Keratinocyte (primary cell): Measurements from ENCODE around the gene MAP7D2. TPM values are rescaled to one million over a fixed set of nuclear protein-coding genes. Genes with fewer than 3 reads are reported as not detected.

Experiments used
- DNase-seq: peaks from one replicate; pipeline ENCODE4 v3.0.0-alpha.2; 2011; ENCODE audit warnings: low read depth, missing footprints, low spot score
- FAIRE-seq: peaks from 2 replicates; lab custom pipeline; 2011; peaks lifted over from hg19 to GRCh38; lab: Jason Lieb, UNC
- H2AFZ ChIP-seq: 2 replicates; pipeline ENCODE4 v1.6.0; 2012; ENCODE audit warnings: low read length, control low read depth, inconsistent platforms; ENCODE audit not compliant: control insufficient read depth
- H3K27ac ChIP-seq: 2 replicates; pipeline ENCODE4 v1.5.1; 2011; ENCODE audit warnings: low read length; ENCODE audit not compliant: control insufficient read depth, insufficient read depth
- H3K27me3 ChIP-seq: 3 replicates; pipeline ENCODE4 v1.6.0; 2011; ENCODE audit warnings: low read length; ENCODE audit not compliant: control insufficient read depth, insufficient read depth; ENCODE audit errors: extremely low read depth
- H3K36me3 ChIP-seq, 2 experiments: 2 replicates in 1 of 2; 3 replicates in 1 of 2; pipeline ENCODE4 v1.5.1; 2011; ENCODE audit warnings: low read length in 2 of 2, mild to moderate bottlenecking in 1 of 2; ENCODE audit not compliant: control insufficient read depth in 2 of 2, insufficient read depth in 2 of 2; ENCODE audit errors: extremely low read depth in 1 of 2
- H3K4me1 ChIP-seq: 3 replicates; pipeline ENCODE4 v1.5.1; 2011; ENCODE audit warnings: low read length; ENCODE audit not compliant: control insufficient read depth, insufficient read depth; ENCODE audit errors: extremely low read depth
- H3K4me2 ChIP-seq: 3 replicates; pipeline ENCODE4 v1.6.0; 2011; ENCODE audit warnings: low read depth, low read length; ENCODE audit not compliant: control insufficient read depth, insufficient read depth; ENCODE audit errors: extremely low read depth
- H3K4me3 ChIP-seq, 3 experiments: fragments of 200-600 bp in 1 of 3; sonication (generic) in 1 of 3; 2 replicates in 2 of 3; 3 replicates in 1 of 3; pipeline ENCODE4 v1.5.1; 2011 to 2016; ENCODE audit warnings: low read length in 3 of 3, mild to moderate bottlenecking in 3 of 3, control low read depth in 2 of 3, inconsistent platforms in 1 of 3, low read depth in 1 of 3, mixed read lengths in 1 of 3, mixed run types in 1 of 3, moderate library complexity in 1 of 3; ENCODE audit not compliant: control insufficient read depth in 2 of 3, insufficient read depth in 2 of 3; ENCODE audit errors: extremely low read depth in 1 of 3
- H3K79me2 ChIP-seq: 2 replicates; pipeline ENCODE4 v1.6.0; 2012; ENCODE audit warnings: low read length; ENCODE audit not compliant: control insufficient read depth, insufficient read depth
- H3K9ac ChIP-seq: 3 replicates; pipeline ENCODE4 v1.6.0; 2011; ENCODE audit warnings: low read length; ENCODE audit not compliant: control insufficient read depth, insufficient read depth; ENCODE audit errors: extremely low read depth
- H3K9me1 ChIP-seq: 3 replicates; pipeline ENCODE4 v1.6.0; 2011; ENCODE audit warnings: low read length; ENCODE audit not compliant: control insufficient read depth, insufficient read depth; ENCODE audit errors: extremely low read depth
- H3K9me3 ChIP-seq: 2 replicates; pipeline ENCODE4 v1.5.1; 2012; ENCODE audit warnings: low read depth, low read length; ENCODE audit not compliant: control insufficient read depth
- H4K20me1 ChIP-seq: 3 replicates; pipeline ENCODE4 v1.6.0; 2011; ENCODE audit warnings: low read length; ENCODE audit not compliant: control insufficient read depth, insufficient read depth; ENCODE audit errors: extremely low read depth
- CTCF ChIP-seq, 3 experiments: IDR thresholded peaks in 1 of 3; conservative IDR thresholded peaks in 1 of 3; optimal IDR thresholded peaks in 1 of 3; 2 replicates in 2 of 3; 3 replicates in 1 of 3; pipeline versions ENCODE3 to v1.5.1; 2011; ENCODE audit warnings: low read length in 3 of 3, mild to moderate bottlenecking in 3 of 3, moderate library complexity in 2 of 3, control low read depth in 1 of 3, inconsistent platforms in 1 of 3; ENCODE audit not compliant: insufficient read depth in 2 of 3; ENCODE audit errors: extremely low read depth in 1 of 3
- EZH2 ChIP-seq: IDR thresholded peaks from one replicate; pipeline ENCODE4 v1.6.1; 2012; ENCODE audit warnings: inconsistent platforms, mild to moderate bottlenecking, low read length, moderate library complexity
- dilution Hi-C: fragments of 300-500 bp; cut with MboI; formaldehyde crosslinking; loops from one replicate; pipeline ENCODE4 v1.7.0; 2020; ENCODE audit warnings: low sequenced_read_pairs; ENCODE audit not compliant: extremely low pct_ligation_motif_present
- polyA plus RNA-seq, 5 experiments: library from polyadenylated mRNA; depleted of rRNA in 3 of 5; stranded (reverse) in 3 of 5; stranded (forward) in 1 of 5; unstranded in 1 of 5; fragments of >200 nt; gene quantifications; 1 replicate in 1 of 5; 2 replicates in 3 of 5; 3 replicates in 1 of 5; pipeline versions ENCODE4 v1.2.1 to v1.2.3, GENCODE V29; 2011 to 2012; ENCODE audit warnings: missing spikeins in 2 of 5, low read depth in 1 of 5, low replicate concordance in 1 of 5

MAP7D2 gene
- polyA plus RNA-seq, 1 donor (not counting 4 experiments of a cell fraction or from before 2014, with no cell fraction given) = 0.76 TPM

GRCh38 chrX:20026278-20026677 lies 90.4 kb downstream of the MAP7D2 start:
- no peak for FAIRE-seq
- H3K4me2 ChIP-seq = no peak overlapping the region
- no peaks in the 10 kb centered on the region for H4K20me1 ChIP-seq

GRCh38 chrX:20019672-20020365 lies 96.9 kb downstream of the MAP7D2 start:
- no peak overlapping the region for H2AFZ ChIP-seq
- no peaks in the 10 kb centered on the region for H3K27me3 ChIP-seq
- H4K20me1 ChIP-seq = no peaks in the 10 kb centered on the region
- no peaks in the 10 kb centered on the region for H3K79me2 ChIP-seq
- no peak overlapping the region for H3K9ac ChIP-seq
- no peak overlapping the region for H3K4me3 ChIP-seq
- no peaks in the 10 kb centered on the region for H3K4me1 ChIP-seq
- DNase-seq (no peak), FAIRE-seq (no peak)
- H3K4me2 ChIP-seq = no peak overlapping the region
- TF ChIP-seq CTCF (optimal IDR thresholded peaks at IDR 0.05 in 1 of 3, IDR thresholded peaks at IDR 0.05 in 1 of 3, conservative IDR thresholded peaks at IDR 0.05 in 1 of 3; ENCODE audit: extremely low read depth in 1 of 3, insufficient read depth in 2 of 3, low read length in 3 of 3) = no peak
- no peak for TF ChIP-seq EZH2
- dilution Hi-C loops = no loop called here
- no peaks in the 10 kb centered on the region for H3K36me3 ChIP-seq
- no peak overlapping the region for H3K27ac ChIP-seq
- no peaks in the 10 kb centered on the region for H3K9me1 ChIP-seq
- peaks cover 3% of the 10 kb centered on the region for H3K9me3 ChIP-seq

More at GRCh38 chrX:20026278-20026677, 90.4 kb downstream of the MAP7D2 start:
- Histone ChIP-seq H3K9me3 (no peaks in the 10 kb centered on the region), H3K4me1 (no peaks in the 10 kb centered on the region), H3K9ac (no peak overlapping the region), H3K36me3 (no peaks in the 10 kb centered on the region), H3K4me3 (no peak overlapping the region), H2AFZ (no peak overlapping the region), H3K27me3 (no peaks in the 10 kb centered on the region), H3K27ac (no peak overlapping the region), H3K9me1 (no peaks in the 10 kb centered on the region), H3K79me2 (no peaks in the 10 kb centered on the region)
- dilution Hi-C loops = no loop called here
- TF ChIP-seq EZH2 = no peak
- TF ChIP-seq CTCF (optimal IDR thresholded peaks at IDR 0.05 in 1 of 3, IDR thresholded peaks at IDR 0.05 in 1 of 3, conservative IDR thresholded peaks at IDR 0.05 in 1 of 3; ENCODE audit: extremely low read depth in 1 of 3, insufficient read depth in 2 of 3, low read length in 3 of 3) = no peak
- no peak for DNase-seq
